Transverse colon (tissue), 3 donors: ENCODE measurements around the gene LUM.

ENCODE experiments used
- EP300 ChIP-seq: sonication (generic); formaldehyde crosslinking; IDR thresholded peaks from one replicate; pipeline ENCODE4 v1.6.1; 2017; ENCODE audit warnings: antibody characterized with exemption, low read depth
- TF ChIP-seq, protein P1 (sequence below), 5 experiments: fragments of 200-600 bp in 3 of 5; fragments of 450-650 bp in 2 of 5; sonication (generic) in 3 of 5; IDR thresholded peaks; 1 replicate in 2 of 5; 2 replicates in 3 of 5; pipeline ENCODE4 v1.5.1; 2016 to 2017; ENCODE audit warnings: antibody characterized with exemption in 5 of 5, inconsistent platforms in 3 of 5, mild to moderate bottlenecking in 2 of 5, moderate library complexity in 1 of 5

DNA sequence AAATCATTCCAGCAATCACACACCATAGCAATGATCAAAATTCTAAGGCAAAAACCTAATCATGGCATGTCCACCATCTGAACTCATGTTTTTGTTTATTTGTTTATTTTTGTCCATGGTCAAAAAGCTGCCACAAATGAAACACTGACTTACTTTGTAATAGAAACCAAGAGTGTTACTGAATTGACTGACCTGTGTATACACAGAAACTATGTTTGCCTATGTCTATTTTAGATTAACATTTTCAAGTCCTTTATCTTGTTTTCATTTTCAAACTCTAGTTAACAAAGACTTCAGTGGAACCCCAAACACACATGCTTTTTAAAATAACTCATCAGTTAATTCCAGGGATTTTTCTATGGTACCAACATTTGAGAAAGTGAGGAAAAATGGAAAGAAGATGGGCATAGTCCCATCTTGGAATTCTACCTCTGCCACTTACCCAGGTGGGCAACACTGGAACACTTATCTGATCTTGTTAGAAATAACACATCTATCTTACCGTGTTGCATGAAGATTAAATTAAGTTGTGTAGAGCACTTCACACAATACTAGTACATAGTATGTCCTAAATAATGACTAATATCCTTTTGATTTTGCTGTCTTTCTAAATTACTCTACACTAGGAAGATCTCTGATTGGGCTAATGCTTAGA is 6.4 kb downstream of the LUM start:
- TF ChIP-seq, protein P1, sequence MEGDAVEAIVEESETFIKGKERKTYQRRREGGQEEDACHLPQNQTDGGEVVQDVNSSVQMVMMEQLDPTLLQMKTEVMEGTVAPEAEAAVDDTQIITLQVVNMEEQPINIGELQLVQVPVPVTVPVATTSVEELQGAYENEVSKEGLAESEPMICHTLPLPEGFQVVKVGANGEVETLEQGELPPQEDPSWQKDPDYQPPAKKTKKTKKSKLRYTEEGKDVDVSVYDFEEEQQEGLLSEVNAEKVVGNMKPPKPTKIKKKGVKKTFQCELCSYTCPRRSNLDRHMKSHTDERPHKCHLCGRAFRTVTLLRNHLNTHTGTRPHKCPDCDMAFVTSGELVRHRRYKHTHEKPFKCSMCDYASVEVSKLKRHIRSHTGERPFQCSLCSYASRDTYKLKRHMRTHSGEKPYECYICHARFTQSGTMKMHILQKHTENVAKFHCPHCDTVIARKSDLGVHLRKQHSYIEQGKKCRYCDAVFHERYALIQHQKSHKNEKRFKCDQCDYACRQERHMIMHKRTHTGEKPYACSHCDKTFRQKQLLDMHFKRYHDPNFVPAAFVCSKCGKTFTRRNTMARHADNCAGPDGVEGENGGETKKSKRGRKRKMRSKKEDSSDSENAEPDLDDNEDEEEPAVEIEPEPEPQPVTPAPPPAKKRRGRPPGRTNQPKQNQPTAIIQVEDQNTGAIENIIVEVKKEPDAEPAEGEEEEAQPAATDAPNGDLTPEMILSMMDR (IDR thresholded peaks at IDR 0.05), result no peak
- no peak for TF ChIP-seq EP300
